Calu3 (cell line): Measurements from ENCODE around the gene RBM15. TPM values are rescaled to one million over a fixed set of nuclear protein-coding genes. Genes with fewer than 3 reads are reported as not detected.

Source experiments
- BruUV-seq: library from RNA; stranded (reverse); fragments of 400-500 nt; replicated peaks from 2 replicates; lab custom pipeline; 2021; lab: Mats Ljungman, UMichigan
- CTCF ChIA-PET: fragments of 300-600 bp; sonication (Branson Sonifier 250); formaldehyde crosslinking; loops from one replicate; lab custom pipeline; 2022; ENCODE audit warnings: antibody characterized with exemption; lab: Charles Lee
- DNase-seq: peaks from one replicate; pipeline ENCODE4 v3.0.0; 2022
- H3K27ac Mint-ChIP-seq: one replicate; pipeline ENCODE4 v1.8.0; 2022; ENCODE audit warnings: mixed read lengths; ENCODE audit not compliant: unreplicated experiment
- H3K27me3 Mint-ChIP-seq: one replicate; pipeline ENCODE4 v1.8.0; 2022; ENCODE audit warnings: mixed read lengths; ENCODE audit not compliant: unreplicated experiment
- H3K36me3 Mint-ChIP-seq: one replicate; pipeline ENCODE4 v1.8.0; 2022; ENCODE audit warnings: mild to moderate bottlenecking, moderate library complexity, mixed read lengths; ENCODE audit not compliant: insufficient read depth, unreplicated experiment
- H3K4me1 Mint-ChIP-seq: one replicate; pipeline ENCODE4 v1.8.0; 2022; ENCODE audit warnings: mild to moderate bottlenecking, low read depth, mixed read lengths; ENCODE audit not compliant: unreplicated experiment
- H3K4me3 Mint-ChIP-seq: one replicate; pipeline ENCODE4 v1.8.0; 2022; ENCODE audit warnings: mild to moderate bottlenecking, low read depth, moderate library complexity, mixed read lengths; ENCODE audit not compliant: unreplicated experiment
- H3K9me3 Mint-ChIP-seq: one replicate; pipeline ENCODE4 v1.8.0; 2022; ENCODE audit warnings: low read depth, mixed read lengths; ENCODE audit not compliant: unreplicated experiment
- intact Hi-C: fragments of 100-400 bp; cut with micrococcal nuclease; formaldehyde crosslinking; loops from one replicate; pipeline ENCODE4 v1.10.0; 2022; ENCODE audit not compliant: unreplicated experiment
- total RNA-seq: library from RNA; stranded (reverse); gene quantifications from 2 replicates; pipeline ENCODE4 v1.2.3, GENCODE V29; 2022
- TF ChIP-seq, protein P1 (sequence below): fragments of 200-600 bp; IDR thresholded peaks from one replicate; pipeline ENCODE4 v1.8.0; 2022; ENCODE audit warnings: antibody characterized with exemption; ENCODE audit not compliant: unreplicated experiment

Gene RBM15
- total RNA-seq, 1 experiment from 2014 or later, result 35.6 TPM

GRCh38 chr1:110393286-110393685, 54.1 kb downstream of the RBM15 start:
- no TSS peak for BruUV-seq
- peaks cover 15% of the 10 kb centered on the region for H3K36me3 Mint-ChIP-seq
- CTCF ChIA-PET, result no interaction called here
- H3K27ac Mint-ChIP-seq, result no peak overlapping the region
- intact Hi-C loops, result loop anchor here (5.0 kb wide), 1 partner anchor 56 kb away; the partner anchor contains the start of gene RBM15
- H3K27me3 Mint-ChIP-seq, result no peaks in the 10 kb centered on the region
- peaks cover 20% of the 10 kb centered on the region for H3K4me1 Mint-ChIP-seq
- TF ChIP-seq, protein P1, sequence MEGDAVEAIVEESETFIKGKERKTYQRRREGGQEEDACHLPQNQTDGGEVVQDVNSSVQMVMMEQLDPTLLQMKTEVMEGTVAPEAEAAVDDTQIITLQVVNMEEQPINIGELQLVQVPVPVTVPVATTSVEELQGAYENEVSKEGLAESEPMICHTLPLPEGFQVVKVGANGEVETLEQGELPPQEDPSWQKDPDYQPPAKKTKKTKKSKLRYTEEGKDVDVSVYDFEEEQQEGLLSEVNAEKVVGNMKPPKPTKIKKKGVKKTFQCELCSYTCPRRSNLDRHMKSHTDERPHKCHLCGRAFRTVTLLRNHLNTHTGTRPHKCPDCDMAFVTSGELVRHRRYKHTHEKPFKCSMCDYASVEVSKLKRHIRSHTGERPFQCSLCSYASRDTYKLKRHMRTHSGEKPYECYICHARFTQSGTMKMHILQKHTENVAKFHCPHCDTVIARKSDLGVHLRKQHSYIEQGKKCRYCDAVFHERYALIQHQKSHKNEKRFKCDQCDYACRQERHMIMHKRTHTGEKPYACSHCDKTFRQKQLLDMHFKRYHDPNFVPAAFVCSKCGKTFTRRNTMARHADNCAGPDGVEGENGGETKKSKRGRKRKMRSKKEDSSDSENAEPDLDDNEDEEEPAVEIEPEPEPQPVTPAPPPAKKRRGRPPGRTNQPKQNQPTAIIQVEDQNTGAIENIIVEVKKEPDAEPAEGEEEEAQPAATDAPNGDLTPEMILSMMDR, result no peak
- no peaks in the 10 kb centered on the region for H3K9me3 Mint-ChIP-seq
- DNase-seq, result no peak
- H3K4me3 Mint-ChIP-seq, result no peak overlapping the region

DNA sequence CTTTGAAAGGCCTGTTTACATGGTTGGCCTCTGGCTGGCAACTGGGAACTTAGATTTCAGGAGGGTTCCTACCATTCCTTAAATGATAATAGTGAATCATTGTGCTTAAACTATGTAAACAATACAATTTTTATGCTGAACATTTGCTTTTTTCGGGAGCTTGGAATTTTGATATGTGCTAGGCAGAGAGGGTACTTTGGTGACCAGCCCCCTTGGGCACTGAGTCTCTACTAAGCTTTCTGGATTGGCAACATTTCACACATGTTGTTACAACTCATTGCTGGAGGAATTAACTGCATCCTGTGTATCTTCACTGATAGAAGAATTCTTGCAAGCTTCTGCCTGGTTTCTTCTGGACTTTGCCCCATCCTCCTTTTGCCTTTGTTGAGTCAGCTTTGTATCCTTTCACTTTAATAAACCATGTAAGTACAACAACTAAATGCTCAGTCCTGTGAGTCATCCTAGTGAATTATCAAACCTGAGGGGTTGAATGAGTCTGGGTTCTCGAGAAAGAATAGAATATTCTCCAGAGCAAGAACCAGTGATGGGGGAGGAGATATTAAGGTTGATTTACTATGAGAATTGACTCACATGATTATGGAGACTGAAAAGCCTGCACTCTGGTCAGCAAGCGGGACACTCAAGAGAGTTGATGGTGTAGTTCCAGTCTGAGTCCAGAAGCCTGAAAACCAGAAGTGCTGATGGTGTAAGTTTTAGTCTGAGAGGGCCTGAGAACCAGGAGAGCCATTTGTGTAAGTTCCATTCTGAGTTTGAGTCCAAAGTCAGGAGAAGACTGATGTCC, 54.7 kb downstream of the RBM15 start:
- H3K36me3 Mint-ChIP-seq, result peaks cover 15% of the 10 kb centered on the region
- peak; percentile 24 for DNase-seq
- H3K9me3 Mint-ChIP-seq, result no peaks in the 10 kb centered on the region
- H3K27ac Mint-ChIP-seq, result peak overlapping the region; percentile 9
- TF ChIP-seq, protein P1, result no peak
- H3K4me3 Mint-ChIP-seq, result no peak overlapping the region
- H3K27me3 Mint-ChIP-seq, result no peaks in the 10 kb centered on the region
- H3K4me1 Mint-ChIP-seq, result peaks cover 20% of the 10 kb centered on the region
- CTCF ChIA-PET, result no interaction called here
- intact Hi-C loops, result loop anchor here (5.0 kb wide), 1 partner anchor 57 kb away; the partner anchor contains the start of gene RBM15
- BruUV-seq, result no TSS peak

GRCh38 chr1:110394493-110394820, 55.3 kb downstream of the RBM15 start:
- DNase-seq, result no peak
- H3K4me1 Mint-ChIP-seq, result peaks cover 20% of the 10 kb centered on the region
- H3K27me3 Mint-ChIP-seq, result no peaks in the 10 kb centered on the region
- no TSS peak for BruUV-seq
- TF ChIP-seq, protein P1, result no peak
- H3K27ac Mint-ChIP-seq, result peak overlapping the region; percentile 9
- H3K36me3 Mint-ChIP-seq, result peaks cover 14% of the 10 kb centered on the region
- CTCF ChIA-PET, result no interaction called here
- intact Hi-C loops, result loop anchor here (5.0 kb wide), 1 partner anchor 57 kb away; the partner anchor contains the start of gene RBM15
- no peak overlapping the region for H3K4me3 Mint-ChIP-seq
- no peaks in the 10 kb centered on the region for H3K9me3 Mint-ChIP-seq

Other genes starting within 250 kb of the RBM15 start
- not detected in 2 replicates for gene UBL4B, start 226.9 kb upstream of the RBM15 start, total RNA-seq
- 0.20 and 0.24 TPM in 2 replicates for gene SLC6A17, start 188.9 kb upstream of the RBM15 start, total RNA-seq
- 16.0 and 24.3 TPM in 2 replicates for gene KCNC4, start 129.1 kb upstream of the RBM15 start, total RNA-seq
- gene SLC16A4, start 51.6 kb downstream of the RBM15 start, total RNA-seq, result 0.83 and 1.2 TPM in 2 replicates
- 85.6 and 87.4 TPM in 2 replicates for gene LAMTOR5, start 68.3 kb downstream of the RBM15 start, total RNA-seq
- not detected in 2 replicates for gene PROK1, start 111.8 kb downstream of the RBM15 start, total RNA-seq
- gene KCNA10, start 179.8 kb downstream of the RBM15 start, total RNA-seq, result not detected in 2 replicates